Sciatic nerve (tissue), 2 donors: Measurements from ENCODE around the gene TSPO. TPM values are rescaled to one million over a fixed set of nuclear protein-coding genes. Genes with fewer than 3 reads are reported as not detected.

Experiments used
- ATAC-seq: fragments of 200-7000 bp; cut with Tn5 transposase; one replicate; pipeline ENCODE4 v1.9.1; 2020; ENCODE audit warnings: mild to moderate bottlenecking, moderate library complexity
- DNase-seq: peaks from one replicate; pipeline ENCODE4 v3.0.0-alpha.2; 2020; ENCODE audit warnings: low spot score
- intact Hi-C: fragments of 100-400 bp; cut with DNase I; formaldehyde crosslinking; loops from one replicate; pipeline ENCODE4 v1.14.2; 2022
- total RNA-seq: library from RNA; stranded (reverse); fragmentation: NEBNext Ultra II Directional; extraction: Animal tissue kit (Norgen Biotek cat#: 25700); gene quantifications from one replicate; pipeline ENCODE4 v1.2.1, GENCODE V29; 2021
- donor health status: DM: no; HTN: no; CAD: no.
- donor health status: DM: no; HTN: no; CAD: no.

TSPO gene
- total RNA-seq, 1 donor from 2014 or later: 94.6 TPM

GRCh38 chr22:43155789-43156188, 4.4 kb downstream of the TSPO start:
- no peak for ATAC-seq
- intact Hi-C loops: no loop called here
- no peak for DNase-seq

GRCh38 chr22:43156413-43156812, 5.1 kb downstream of the TSPO start:
- ATAC-seq (no peak), DNase-seq (no peak)
- intact Hi-C loops: no loop called here

- intact Hi-C loops: no loop called here
- DNase-seq (no peak), ATAC-seq (no peak)
Observed at GRCh38 chr22:43157874-43158546, 6.7 kb downstream of the TSPO start.

- ATAC-seq: no peak
- intact Hi-C loops: no loop called here
- DNase-seq: no peak
Observed at GRCh38 chr22:43158778-43159483, 7.6 kb downstream of the TSPO start.

- no peak for DNase-seq
- ATAC-seq: no peak
- intact Hi-C loops: no loop called here
Observed at GRCh38 chr22:43159484-43160178, 8.3 kb downstream of the TSPO start.

GRCh38 chr22:43160497-43161126, 9.3 kb downstream of the TSPO start:
- DNase-seq: no peak
- intact Hi-C loops: no loop called here
- no peak for ATAC-seq

- intact Hi-C loops: no loop called here
- DNase-seq (no peak), ATAC-seq (no peak)
Observed at GRCh38 chr22:43162412-43163150, 11.2 kb downstream of the TSPO start.

GRCh38 chr22:43163241-43163795, 12.0 kb downstream of the TSPO start:
- DNase-seq (no peak), ATAC-seq (peak; percentile 7)
- intact Hi-C loops: no loop called here

- DNase-seq: no peak
- intact Hi-C loops: no loop called here
- no peak for ATAC-seq
Observed at GRCh38 chr22:43164636-43165035, 13.3 kb downstream of the TSPO start.

GRCh38 chr22:43166132-43166930, 15.0 kb downstream of the TSPO start:
- intact Hi-C loops: no loop called here
- DNase-seq: no peak

GRCh38 chr22:43167001-43167589, 15.7 kb downstream of the TSPO start:
- no peak for ATAC-seq
- intact Hi-C loops: no loop called here
- no peak for DNase-seq

More at GRCh38 chr22:43166132-43166930, 15.0 kb downstream of the TSPO start:
- no peak for ATAC-seq

- intact Hi-C loops: no loop called here
- no peak for DNase-seq
- ATAC-seq: no peak
Observed at GRCh38 chr22:43168471-43169309, 17.3 kb downstream of the TSPO start.

GRCh38 chr22:43169310-43170130, 18.2 kb downstream of the TSPO start:
- DNase-seq (no peak), ATAC-seq (no peak)
- intact Hi-C loops: no loop called here

GRCh38 chr22:43170131-43170480, 18.7 kb downstream of the TSPO start:
- no peak for ATAC-seq
- intact Hi-C loops: no loop called here

GRCh38 chr22:43171019-43171491, 19.7 kb downstream of the TSPO start:
- intact Hi-C loops: no loop called here
- no peak for ATAC-seq
- no peak for DNase-seq

More at GRCh38 chr22:43170131-43170480, 18.7 kb downstream of the TSPO start:
- no peak for DNase-seq

GRCh38 chr22:43171607-43172006, 20.2 kb downstream of the TSPO start:
- ATAC-seq: no peak
- no peak for DNase-seq
- intact Hi-C loops: no loop called here
